Measurements from ENCODE around the gene TTLL8.
"Not testable (repeated sequence)": the region's sequence is repeated elsewhere in the genome, so short reads cannot be mapped to it uniquely, and the experiment has no call there.

Gene TTLL8

GRCh38 chr22:50058061-50058905, at the start of gene TTLL8:
Gene TTLL8 (minus strand): TSS chr22:50058298.
- Mint-ChIP-seq H3K4me3 (no peak within 1 kb of the TSS), H3K9me3 (no peaks in the 10 kb centered on the region), H3K36me3 (no peaks in the 10 kb centered on the region), H3K4me1 (peaks cover 4% of the 10 kb centered on the region), H3K27ac (no peak within 1 kb of the TSS), H3K27me3 (peaks cover 9% of the 10 kb centered on the region)

GRCh38 chr22:50107529-50107928, 49.4 kb upstream of the TTLL8 start:
- H3K27me3 Mint-ChIP-seq = peaks cover 1% of the 10 kb centered on the region
- no peak overlapping the region for H3K4me3 Mint-ChIP-seq
- H3K4me1 Mint-ChIP-seq = peaks cover 13% of the 10 kb centered on the region
- no peaks in the 10 kb centered on the region for H3K36me3 Mint-ChIP-seq
- H3K27ac Mint-ChIP-seq = no peak overlapping the region
- H3K9me3 Mint-ChIP-seq = no peaks in the 10 kb centered on the region

GRCh38 chr22:50105208-50106100, 47.4 kb upstream of the TTLL8 start:
- H3K9me3 Mint-ChIP-seq = no peaks in the 10 kb centered on the region
- H3K27me3 Mint-ChIP-seq = peaks cover 1% of the 10 kb centered on the region
- no peak overlapping the region for H3K27ac Mint-ChIP-seq
- H3K36me3 Mint-ChIP-seq = no peaks in the 10 kb centered on the region
- H3K4me3 Mint-ChIP-seq = peak overlapping the region; percentile 42
- peaks cover 8% of the 10 kb centered on the region for H3K4me1 Mint-ChIP-seq

- H3K4me3 Mint-ChIP-seq = no peak overlapping the region
- H3K27ac Mint-ChIP-seq = no peak overlapping the region
- peaks cover 2% of the 10 kb centered on the region for H3K27me3 Mint-ChIP-seq
- H3K9me3 Mint-ChIP-seq = no peaks in the 10 kb centered on the region
- peaks cover 8% of the 10 kb centered on the region for H3K4me1 Mint-ChIP-seq
- no peaks in the 10 kb centered on the region for H3K36me3 Mint-ChIP-seq
These were observed 46.0 kb upstream of the TTLL8 start for GRCh38 chr22:50104141-50104544.

- Mint-ChIP-seq H3K4me1 (peaks cover 8% of the 10 kb centered on the region), H3K4me3 (no peak overlapping the region), H3K36me3 (no peaks in the 10 kb centered on the region), H3K9me3 (no peaks in the 10 kb centered on the region), H3K27ac (no peak overlapping the region), H3K27me3 (peaks cover 7% of the 10 kb centered on the region)
These were observed 44.8 kb upstream of the TTLL8 start for GRCh38 chr22:50102946-50103345.

GRCh38 chr22:50101870-50102565, 43.9 kb upstream of the TTLL8 start:
- Mint-ChIP-seq H3K4me3 (no peak overlapping the region), H3K36me3 (no peaks in the 10 kb centered on the region), H3K9me3 (no peaks in the 10 kb centered on the region), H3K27ac (no peak overlapping the region), H3K27me3 (peaks cover 7% of the 10 kb centered on the region), H3K4me1 (peaks cover 8% of the 10 kb centered on the region)

- no peak overlapping the region for H3K27ac Mint-ChIP-seq
- no peak overlapping the region for H3K4me3 Mint-ChIP-seq
- H3K9me3 Mint-ChIP-seq = no peaks in the 10 kb centered on the region
- peaks cover 7% of the 10 kb centered on the region for H3K27me3 Mint-ChIP-seq
- H3K4me1 Mint-ChIP-seq = no peaks in the 10 kb centered on the region
- H3K36me3 Mint-ChIP-seq = no peaks in the 10 kb centered on the region
These were observed 40.0 kb upstream of the TTLL8 start for GRCh38 chr22:50098052-50098451.

GRCh38 chr22:50092342-50092741, 34.2 kb upstream of the TTLL8 start:
- Mint-ChIP-seq H3K4me1 (no peaks in the 10 kb centered on the region), H3K27me3 (peaks cover 3% of the 10 kb centered on the region), H3K36me3 (no peaks in the 10 kb centered on the region), H3K27ac (no peak overlapping the region), H3K9me3 (no peaks in the 10 kb centered on the region), H3K4me3 (no peak overlapping the region)

- Mint-ChIP-seq H3K9me3 (no peaks in the 10 kb centered on the region), H3K36me3 (no peaks in the 10 kb centered on the region), H3K27me3 (peaks cover 7% of the 10 kb centered on the region), H3K4me3 (no peak overlapping the region), H3K4me1 (no peaks in the 10 kb centered on the region), H3K27ac (no peak overlapping the region)
These were observed 33.1 kb upstream of the TTLL8 start for GRCh38 chr22:50091092-50091768.

GRCh38 chr22:50090412-50090714, 32.3 kb upstream of the TTLL8 start:
- H3K4me3 Mint-ChIP-seq = no peak overlapping the region
- H3K9me3 Mint-ChIP-seq = no peaks in the 10 kb centered on the region
- H3K27me3 Mint-ChIP-seq = peaks cover 7% of the 10 kb centered on the region
- no peak overlapping the region for H3K27ac Mint-ChIP-seq
- no peaks in the 10 kb centered on the region for H3K36me3 Mint-ChIP-seq
- no peaks in the 10 kb centered on the region for H3K4me1 Mint-ChIP-seq

- Mint-ChIP-seq H3K36me3 (no peaks in the 10 kb centered on the region), H3K4me1 (no peaks in the 10 kb centered on the region), H3K27me3 (peaks cover 11% of the 10 kb centered on the region), H3K9me3 (no peaks in the 10 kb centered on the region), H3K27ac (no peak within 1 kb of the TSS), H3K4me3 (no peak within 1 kb of the TSS)
These were observed 31.7 kb upstream of the TTLL8 start, which contains the start of gene MOV10L1 for GRCh38 chr22:50089682-50090411. Gene MOV10L1 (plus strand): TSS chr22:50090006. CDS start chr22:50090089, 83 bp downstream.

- Mint-ChIP-seq H3K4me3 (no peak overlapping the region), H3K36me3 (no peaks in the 10 kb centered on the region), H3K9me3 (no peaks in the 10 kb centered on the region), H3K27me3 (peaks cover 13% of the 10 kb centered on the region), H3K27ac (no peak overlapping the region), H3K4me1 (no peaks in the 10 kb centered on the region)
These were observed 31.1 kb upstream of the TTLL8 start for GRCh38 chr22:50089231-50089630.

- H3K27ac Mint-ChIP-seq = no peak overlapping the region
- H3K4me3 Mint-ChIP-seq = no peak overlapping the region
These were observed 30.0 kb upstream of the TTLL8 start for GRCh38 chr22:50088096-50088495.

GRCh38 chr22:50087646-50088045, 29.5 kb upstream of the TTLL8 start:
- Mint-ChIP-seq H3K27me3 (peaks cover 14% of the 10 kb centered on the region), H3K4me1 (no peaks in the 10 kb centered on the region), H3K9me3 (no peaks in the 10 kb centered on the region), H3K4me3 (no peak overlapping the region), H3K36me3 (no peaks in the 10 kb centered on the region), H3K27ac (no peak overlapping the region)

More at GRCh38 chr22:50088096-50088495, 30.0 kb upstream of the TTLL8 start:
- Mint-ChIP-seq H3K9me3 (no peaks in the 10 kb centered on the region), H3K36me3 (no peaks in the 10 kb centered on the region), H3K27me3 (peaks cover 13% of the 10 kb centered on the region), H3K4me1 (no peaks in the 10 kb centered on the region)

GRCh38 chr22:50086975-50087374, 28.9 kb upstream of the TTLL8 start:
- H3K36me3 Mint-ChIP-seq, H3K4me1 Mint-ChIP-seq, H3K4me3 Mint-ChIP-seq, H3K9me3 Mint-ChIP-seq: not testable (repeated sequence)
- H3K27me3 Mint-ChIP-seq = peaks cover 14% of the 10 kb centered on the region
- H3K27ac Mint-ChIP-seq = peak overlapping the region; percentile 16

All from activated naive CD4-positive, alpha-beta T cell treated with anti-CD3 and anti-CD28 coated beads, Interleukin-2, amount 50 U/mL, for 24 hours (primary cell).